H1 (cell line): Measurements from ENCODE around the gene DPYSL4. TPM values are rescaled to one million over a fixed set of nuclear protein-coding genes. Genes with fewer than 3 reads are reported as not detected.

Source experiments
- CTCF ChIA-PET: fragments of 300-600 bp; sonication (Branson Sonifier 250); formaldehyde crosslinking; loops from one replicate; lab custom pipeline; 2021; ENCODE audit not compliant: partially characterized antibody; lab: Charles Lee
- POLR2A ChIA-PET: fragments of 300-600 bp; sonication (Branson Sonifier 250); formaldehyde crosslinking; loops from one replicate; lab custom pipeline; 2021; ENCODE audit warnings: inconsistent platforms; ENCODE audit not compliant: partially characterized antibody; lab: Charles Lee
- DNase-seq, 2 experiments: peaks; one replicate each; pipeline versions ENCODE4 v3.0.0 to v3.0.0-alpha.2; 2010 to 2022; ENCODE audit warnings: low spot score in 2 of 2, low read depth in 1 of 2, mixed read lengths in 1 of 2
- FAIRE-seq: peaks from 2 replicates; lab custom pipeline; 2011; peaks lifted over from hg19 to GRCh38; lab: Jason Lieb, UNC
- H2AFZ ChIP-seq: 2 replicates; pipeline ENCODE4 v1.8.1; 2012; ENCODE audit warnings: low read length, inconsistent platforms
- H2AK5ac ChIP-seq: 2 replicates; pipeline ENCODE4 v1.6.1; 2013; ENCODE audit warnings: low read depth, low read length
- H2BK120ac ChIP-seq: replicated peaks from 2 replicates; pipeline ENCODE3; 2013; ENCODE audit warnings: low read depth, low read length, inconsistent platforms
- H2BK12ac ChIP-seq: 2 replicates; pipeline ENCODE4 v1.6.1; 2013; ENCODE audit warnings: low read depth, low read length
- H2BK15ac ChIP-seq: 2 replicates; pipeline ENCODE4 v1.6.1; 2013; ENCODE audit warnings: low read length
- H2BK20ac ChIP-seq: 2 replicates; pipeline ENCODE4 v1.6.1; 2013; ENCODE audit warnings: low read length
- H2BK5ac ChIP-seq: 2 replicates; pipeline ENCODE4 v1.6.1; 2013; ENCODE audit warnings: low read depth, low read length
- H3K14ac ChIP-seq: 2 replicates; pipeline ENCODE4 v1.6.1; 2013; ENCODE audit warnings: inconsistent platforms; ENCODE audit not compliant: insufficient read length
- H3K18ac ChIP-seq: 2 replicates; pipeline ENCODE4 v1.6.1; 2013; ENCODE audit warnings: low read length; ENCODE audit errors: extremely low read depth
- H3K23ac ChIP-seq: 2 replicates; pipeline ENCODE4 v1.6.1; 2013; ENCODE audit warnings: inconsistent platforms; ENCODE audit not compliant: insufficient read length
- H3K23me2 ChIP-seq: 2 replicates; pipeline ENCODE4 v1.6.1; 2013; ENCODE audit warnings: low read depth, low read length
- H3K27ac ChIP-seq: 2 replicates; pipeline ENCODE4 v1.6.1; 2011; ENCODE audit warnings: low read depth, low read length, inconsistent platforms
- H3K27me3 ChIP-seq, 4 experiments: replicated peaks in 1 of 4; 1 replicate in 1 of 4; 2 replicates in 3 of 4; pipeline versions ENCODE4 v1.6.1 to v1.8.1; 2011 to 2013; ENCODE audit warnings: low read length in 3 of 4, mild to moderate bottlenecking in 3 of 4, inconsistent platforms in 2 of 4, mixed read lengths in 2 of 4, moderate library complexity in 1 of 4; ENCODE audit not compliant: control insufficient read depth in 3 of 4, insufficient read depth in 3 of 4; ENCODE audit errors: extremely low read depth in 1 of 4
- H3K36me3 ChIP-seq, 4 experiments: 2 replicates each; pipeline versions ENCODE4 v1.6.1 to v1.8.1; 2011 to 2013; ENCODE audit warnings: mild to moderate bottlenecking in 4 of 4, low read length in 3 of 4, moderate library complexity in 2 of 4, control low read depth in 1 of 4, inconsistent platforms in 1 of 4; ENCODE audit not compliant: insufficient read depth in 4 of 4, control insufficient read depth in 2 of 4
- H3K4ac ChIP-seq: replicated peaks from 2 replicates; pipeline ENCODE3; 2013; ENCODE audit warnings: low read length, low read depth, mixed read lengths, inconsistent platforms; ENCODE audit not compliant: insufficient read length
- H3K4me1 ChIP-seq, 4 experiments: replicated peaks in 1 of 4; 1 replicate in 1 of 4; 2 replicates in 3 of 4; pipeline versions ENCODE4 v1.6.1 to v1.8.1; 2011 to 2013; ENCODE audit warnings: low read length in 3 of 4, inconsistent platforms in 2 of 4, mixed read lengths in 1 of 4; ENCODE audit not compliant: insufficient read depth in 4 of 4, control insufficient read depth in 3 of 4
- H3K4me2 ChIP-seq, 2 experiments: 2 replicates each; pipeline versions ENCODE4 v1.6.1 to v1.8.1; 2011 to 2013; ENCODE audit warnings: low read depth in 2 of 2, low read length in 2 of 2, control low read depth in 1 of 2, inconsistent platforms in 1 of 2, mild to moderate bottlenecking in 1 of 2; ENCODE audit not compliant: insufficient read depth in 1 of 2
- H3K4me3 ChIP-seq, 4 experiments: fragments of 200-600, 300-600 bp in 1 of 4; sonication (generic), shearing (Covaris generic), sonication (Bioruptor Twin) in 1 of 4; 2 replicates each; pipeline versions ENCODE4 v1.5.1 to v1.8.1; 2011 to 2016; ENCODE audit warnings: low read length in 4 of 4, low read depth in 3 of 4, control low read depth in 2 of 4, inconsistent platforms in 2 of 4, mild to moderate bottlenecking in 2 of 4, mixed read lengths in 1 of 4, moderate library complexity in 1 of 4; ENCODE audit not compliant: insufficient read depth in 2 of 4; ENCODE audit errors: extremely low read depth in 1 of 4
- H3K56ac ChIP-seq: replicated peaks from 2 replicates; pipeline ENCODE3; 2013; ENCODE audit warnings: low read depth, mild to moderate bottlenecking, mixed read lengths, low read length, inconsistent platforms; ENCODE audit not compliant: insufficient read length
- H3K79me1 ChIP-seq: 2 replicates; pipeline ENCODE4 v1.6.1; 2013; ENCODE audit warnings: low read depth, low read length, control low read depth
- H3K79me2 ChIP-seq, 2 experiments: 2 replicates each; pipeline versions ENCODE4 v1.6.1 to v1.8.1; 2012 to 2013; ENCODE audit warnings: low read length in 2 of 2, mild to moderate bottlenecking in 2 of 2, inconsistent platforms in 1 of 2; ENCODE audit not compliant: insufficient read depth in 2 of 2, control insufficient read depth in 1 of 2
- H3K9ac ChIP-seq, 4 experiments: replicated peaks in 1 of 4; 1 replicate in 1 of 4; 2 replicates in 3 of 4; pipeline versions ENCODE4 v1.6.1 to v1.8.1; 2011 to 2013; ENCODE audit warnings: low read depth in 3 of 4, low read length in 3 of 4, control low read depth in 2 of 4, mild to moderate bottlenecking in 2 of 4, moderate library complexity in 2 of 4, inconsistent platforms in 1 of 4; ENCODE audit errors: extremely low read depth in 1 of 4
- H3K9me3 ChIP-seq, 2 experiments: 2 replicates each; pipeline versions ENCODE4 v1.6.1 to v1.8.1; 2012 to 2013; ENCODE audit warnings: mild to moderate bottlenecking in 2 of 2, moderate library complexity in 2 of 2, control low read depth in 1 of 2, inconsistent platforms in 1 of 2, low read depth in 1 of 2, low read length in 1 of 2, mixed read lengths in 1 of 2; ENCODE audit not compliant: insufficient read depth in 2 of 2
- H4K20me1 ChIP-seq, 2 experiments: replicated peaks in 1 of 2; 2 replicates each; pipeline versions ENCODE3 to v1.8.1; 2011 to 2013; ENCODE audit warnings: inconsistent platforms in 2 of 2, low read length in 2 of 2, mild to moderate bottlenecking in 1 of 2; ENCODE audit not compliant: insufficient read depth in 2 of 2, control insufficient read depth in 1 of 2
- H4K5ac ChIP-seq: 2 replicates; pipeline ENCODE4 v1.6.1; 2013; ENCODE audit warnings: low read length, low read depth, mixed read lengths, inconsistent platforms; ENCODE audit not compliant: insufficient read length
- H4K8ac ChIP-seq: 2 replicates; pipeline ENCODE4 v1.8.0; 2013; ENCODE audit warnings: mild to moderate bottlenecking, moderate library complexity, low read length, inconsistent platforms; ENCODE audit not compliant: insufficient read depth; ENCODE audit errors: extremely low read depth
- H4K91ac ChIP-seq: replicated peaks from 2 replicates; pipeline ENCODE3; 2013; ENCODE audit warnings: low read length, mixed read lengths, inconsistent platforms; ENCODE audit not compliant: insufficient read length
- GTF2F1 ChIP-seq: IDR thresholded peaks from 2 replicates; pipeline ENCODE4 v1.6.1; 2012; ENCODE audit warnings: low read depth, low read length, improper control_type of control experiment, borderline replicate concordance
- JUN ChIP-seq: IDR thresholded peaks from 2 replicates; pipeline ENCODE4 v1.6.1; 2011; ENCODE audit warnings: low read depth, mild to moderate bottlenecking, improper control_type of control experiment, low read length
- NANOG ChIP-seq: IDR thresholded peaks from 2 replicates; pipeline ENCODE4 v1.6.1; 2011; ENCODE audit warnings: low read length, low read depth, mild to moderate bottlenecking, inconsistent platforms; ENCODE audit not compliant: insufficient read depth, poor library complexity, severe bottlenecking
- NRF1 ChIP-seq: IDR thresholded peaks from 2 replicates; pipeline ENCODE4 v1.6.1; 2011; ENCODE audit warnings: mild to moderate bottlenecking, low read depth, low read length, improper control_type of control experiment
- RXRA ChIP-seq: IDR thresholded peaks from 2 replicates; pipeline ENCODE4 v1.6.1; 2011; ENCODE audit warnings: low read depth, mild to moderate bottlenecking, low read length, moderate library complexity; ENCODE audit not compliant: insufficient read depth
- SRF ChIP-seq: IDR thresholded peaks from 2 replicates; pipeline ENCODE4 v1.6.1; 2011; ENCODE audit warnings: mild to moderate bottlenecking, low read depth, low read length, moderate library complexity
- TCF12 ChIP-seq: IDR thresholded peaks from 2 replicates; pipeline ENCODE4 v1.6.1; 2011; ENCODE audit warnings: low read depth, mild to moderate bottlenecking, low read length
- WGBS, 2 experiments: shearing (Covaris generic) in 1 of 2; methylation state at CpG; one replicate each; pipeline versions ENCODE4 v1.1.6 to v1.1.7; 2013 to 2015; ENCODE audit warnings: low lambda C conversion rate in 2 of 2, mixed read lengths in 2 of 2, inconsistent platforms in 1 of 2, low coverage in 1 of 2, missing lambda C conversion rate in 1 of 2; ENCODE audit not compliant: insufficient replicate concordance in 2 of 2, insufficient coverage in 1 of 2, insufficient read length in 1 of 2; ENCODE audit errors: extremely low coverage in 1 of 2, missing lambda C conversion rate in 1 of 2; 5-methylcytosine and 5-hydroxymethylcytosine counted together
- polyA plus RNA-seq, 7 experiments: library from polyadenylated mRNA; depleted of rRNA in 3 of 7; stranded (reverse) in 5 of 7; unstranded in 2 of 7; fragments of >200 nt in 5 of 7; fragments of 200-250 nt in 2 of 7; gene quantifications; 1 replicate in 5 of 7; 2 replicates in 1 of 7; 4 replicates in 1 of 7; pipeline versions ENCODE4 v1.2.1 to v1.2.3, GENCODE V29; 2011 to 2013; ENCODE audit warnings: missing spikeins in 2 of 7, mixed read lengths in 2 of 7
- total RNA-seq: library from RNA; stranded (reverse); fragmentation: NEBNext Ultra II Directional; extraction: Animal tissue kit (Norgen Biotek cat#: 25700); gene quantifications from 2 replicates; pipeline ENCODE4 v1.2.1, GENCODE V29; 2021
- TF ChIP-seq, protein P1 (sequence below), 3 experiments: IDR thresholded peaks; 1 replicate in 2 of 3; 2 replicates in 1 of 3; pipeline versions ENCODE4 v1.5.1 to v1.6.1; 2011; ENCODE audit warnings: low read length in 3 of 3, mild to moderate bottlenecking in 3 of 3, inconsistent platforms in 2 of 3, low read depth in 1 of 3, moderate library complexity in 1 of 3; ENCODE audit not compliant: insufficient read depth in 1 of 3; ENCODE audit errors: control extremely low read depth in 1 of 3

The DPYSL4 gene
- total and polyA plus RNA-seq, 2 of the 8 experiments (the other 6 are each of a cell fraction or from before 2014, with no cell fraction given): 12.9 to 15.2 TPM

DNA sequence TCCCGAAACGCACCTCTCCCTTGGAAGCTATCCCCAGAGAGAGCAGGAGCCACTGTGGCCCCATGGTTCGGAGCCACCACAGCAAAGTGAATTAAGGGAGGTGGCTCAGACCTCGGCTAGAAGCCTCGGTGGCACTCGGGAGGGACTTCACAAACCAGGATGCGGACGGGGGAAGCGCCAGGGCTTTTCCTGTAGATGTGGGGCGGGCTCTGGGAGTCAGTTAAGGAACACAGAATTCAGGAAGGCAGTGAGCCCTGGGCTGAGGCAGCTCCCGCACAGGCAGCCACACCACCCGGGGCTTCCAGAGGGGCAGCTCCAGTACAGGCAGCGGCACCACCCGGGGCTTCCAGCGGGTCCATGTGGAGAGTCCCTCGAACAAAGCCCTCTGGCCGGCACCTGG, 42.7 kb upstream of the DPYSL4 start:
- 87% methylated on average over 15 of the region's 17 CpGs; no CpG with 5 or more reads in 1 of the 2 experiments for WGBS, 2 experiments

More for the DNA sequence above, 42.7 kb upstream of the DPYSL4 start:
- H3K4me1 ChIP-seq: peaks cover 0 to 9% (median 2%) of the 10 kb centered on the region in 4 experiments; a peak in 2 of 7 replicates
- H3K4ac ChIP-seq: no peak overlapping the region
- H3K27me3 ChIP-seq: no peaks in the 10 kb centered on the region
- H3K79me1 ChIP-seq: no peaks in the 10 kb centered on the region; the same call in none of the 2 replicates
- ChIA-PET POLR2A (no interaction called here), CTCF (interaction anchor here (0.6 to 6.6 kb wide), 10 partner anchors 9 to 1600 kb away, joined by 3 to 59 read pairs (median 6); no protein-coding TSS in a partner anchor)
- H4K8ac ChIP-seq: peak overlapping the region; percentile 28; the same call in 1 of the 2 replicates
- no peak for FAIRE-seq
- no peak overlapping the region for H2AK5ac ChIP-seq
- H3K9ac ChIP-seq: no peak overlapping the region
- no peak overlapping the region for H3K4me3 ChIP-seq
- no peak overlapping the region for H3K14ac ChIP-seq
- H2BK15ac ChIP-seq: no peak overlapping the region
- H2BK20ac ChIP-seq: no peak overlapping the region
- peaks cover 0 to 6% of the 10 kb centered on the region in 2 experiments for H4K20me1 ChIP-seq
- no peak for TF ChIP-seq GTF2F1
- TF ChIP-seq, protein P1, sequence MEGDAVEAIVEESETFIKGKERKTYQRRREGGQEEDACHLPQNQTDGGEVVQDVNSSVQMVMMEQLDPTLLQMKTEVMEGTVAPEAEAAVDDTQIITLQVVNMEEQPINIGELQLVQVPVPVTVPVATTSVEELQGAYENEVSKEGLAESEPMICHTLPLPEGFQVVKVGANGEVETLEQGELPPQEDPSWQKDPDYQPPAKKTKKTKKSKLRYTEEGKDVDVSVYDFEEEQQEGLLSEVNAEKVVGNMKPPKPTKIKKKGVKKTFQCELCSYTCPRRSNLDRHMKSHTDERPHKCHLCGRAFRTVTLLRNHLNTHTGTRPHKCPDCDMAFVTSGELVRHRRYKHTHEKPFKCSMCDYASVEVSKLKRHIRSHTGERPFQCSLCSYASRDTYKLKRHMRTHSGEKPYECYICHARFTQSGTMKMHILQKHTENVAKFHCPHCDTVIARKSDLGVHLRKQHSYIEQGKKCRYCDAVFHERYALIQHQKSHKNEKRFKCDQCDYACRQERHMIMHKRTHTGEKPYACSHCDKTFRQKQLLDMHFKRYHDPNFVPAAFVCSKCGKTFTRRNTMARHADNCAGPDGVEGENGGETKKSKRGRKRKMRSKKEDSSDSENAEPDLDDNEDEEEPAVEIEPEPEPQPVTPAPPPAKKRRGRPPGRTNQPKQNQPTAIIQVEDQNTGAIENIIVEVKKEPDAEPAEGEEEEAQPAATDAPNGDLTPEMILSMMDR (IDR thresholded peaks at IDR 0.05; ENCODE audit: control extremely low read depth in 1 of 3, insufficient read depth in 1 of 3, low read depth in 1 of 3, low read length in 3 of 3): no peak
- no peak for TF ChIP-seq JUN
- TF ChIP-seq RXRA: no peak
- no peak for TF ChIP-seq SRF
- TF ChIP-seq NANOG: no peak
- no peak for TF ChIP-seq NRF1
- TF ChIP-seq TCF12: no peak
- H3K4me2 ChIP-seq: no peak overlapping the region
- no peak overlapping the region for H2BK12ac ChIP-seq
- H4K5ac ChIP-seq: no peak overlapping the region
- no peak overlapping the region for H3K23ac ChIP-seq
- H4K91ac ChIP-seq: no peak overlapping the region
- no peak overlapping the region for H2AFZ ChIP-seq
- H2BK5ac ChIP-seq: no peak overlapping the region
- no peaks in the 10 kb centered on the region for H3K79me2 ChIP-seq
- no peak overlapping the region for H3K56ac ChIP-seq
- no peak for DNase-seq
- peaks cover 3% of the 10 kb centered on the region; the same call in 1 of the 2 replicates for H3K23me2 ChIP-seq
- H3K36me3 ChIP-seq: no peaks in the 10 kb centered on the region
- H3K27ac ChIP-seq: no peak overlapping the region
- H2BK120ac ChIP-seq: no peak overlapping the region
- no peaks in the 10 kb centered on the region; a peak in 1 of 4 replicates for H3K9me3 ChIP-seq
- H3K18ac ChIP-seq: no peak overlapping the region
